HEK293 (cell line): ENCODE data around the gene AMIGO1.

Experiments used
- CTCF ChIA-PET: fragments of 350-600 bp; formaldehyde crosslinking; extraction: SDS; loops from one replicate; lab custom pipeline; 2021; ENCODE audit warnings: antibody characterized with exemption; lab: Yijun Ruan, JAX
- POLR2A ChIA-PET: fragments of 300-600 bp; formaldehyde crosslinking; extraction: SDS; loops from one replicate; lab custom pipeline; 2020; ENCODE audit warnings: antibody characterized with exemption, inconsistent platforms; lab: Yijun Ruan, JAX
- H3K27ac ChIP-seq: fragments of 200-500 bp; sonication (Bioruptor generic); 2 replicates; pipeline ENCODE4 v1.5.1; 2014; ENCODE audit warnings: low read depth, low read length, control low read depth, inconsistent platforms; ENCODE audit errors: extremely low read depth
- H3K36me3 ChIP-seq, 2 experiments: fragments of 200-500 bp in 1 of 2; sonication (Bioruptor generic) in 1 of 2; 1 replicate in 1 of 2; 2 replicates in 1 of 2; pipeline ENCODE4 v1.5.1; 2014 to 2017; ENCODE audit warnings: inconsistent platforms in 2 of 2, low read length in 2 of 2; ENCODE audit not compliant: control insufficient read depth in 2 of 2, insufficient read depth in 1 of 2
- H3K4me1 ChIP-seq: fragments of 200-500 bp; sonication (Bioruptor generic); 2 replicates; pipeline ENCODE4 v1.5.1; 2014; ENCODE audit warnings: mild to moderate bottlenecking, low read length, inconsistent platforms; ENCODE audit not compliant: control insufficient read depth, insufficient read depth
- H3K4me3 ChIP-seq: 2 replicates; pipeline ENCODE4 v1.5.1; 2011; ENCODE audit warnings: low read depth, mild to moderate bottlenecking, control low read depth, low read length, moderate library complexity
- H3K9me3 ChIP-seq: fragments of 200-500 bp; sonication (Bioruptor generic); 2 replicates; pipeline ENCODE4 v1.5.1; 2014; ENCODE audit warnings: low read depth, low read length, inconsistent platforms; ENCODE audit not compliant: control insufficient read depth, insufficient read depth
- GFI1B ChIP-seq: fragments of 450-650 bp; formaldehyde crosslinking; IDR thresholded peaks from 2 replicates; pipeline ENCODE4 v1.5.1; 2016; ENCODE audit warnings: missing biosample characterization, missing genetic modification characterization
- HOXC10 ChIP-seq: sonication (generic); formaldehyde crosslinking; IDR thresholded peaks from 2 replicates; pipeline ENCODE4 v1.8.1; 2023; ENCODE audit warnings: mild to moderate bottlenecking, missing genetic modification reagents
- ZNF23 ChIP-seq: fragments of 450-650 bp; formaldehyde crosslinking; IDR thresholded peaks from 2 replicates; pipeline ENCODE4 v1.5.1; 2016; ENCODE audit warnings: missing biosample characterization, missing genetic modification characterization, borderline replicate concordance
- ZNF24 ChIP-seq: fragments of 450-650 bp; formaldehyde crosslinking; IDR thresholded peaks from 2 replicates; pipeline ENCODE4 v1.5.1; 2016; ENCODE audit warnings: missing biosample characterization, missing genetic modification characterization
- ZNF266 ChIP-seq: fragments of 450-650 bp; formaldehyde crosslinking; IDR thresholded peaks from 2 replicates; pipeline ENCODE4 v1.5.1; 2016; ENCODE audit warnings: missing biosample characterization, missing genetic modification characterization, low read depth
- ZNF324 ChIP-seq: fragments of 450-650 bp; formaldehyde crosslinking; IDR thresholded peaks from 2 replicates; pipeline ENCODE4 v1.5.1; 2016; ENCODE audit warnings: missing biosample characterization, missing genetic modification characterization
- ZNF423 ChIP-seq: fragments of 450-650 bp; formaldehyde crosslinking; IDR thresholded peaks from 2 replicates; pipeline ENCODE4 v1.5.1; 2016; ENCODE audit warnings: missing biosample characterization, missing genetic modification characterization
- ZNF501 ChIP-seq: fragments of 450-650 bp; formaldehyde crosslinking; IDR thresholded peaks from 2 replicates; pipeline ENCODE4 v1.5.1; 2016; ENCODE audit warnings: missing biosample characterization, missing genetic modification characterization
- ZNF548 ChIP-seq: fragments of 450-650 bp; formaldehyde crosslinking; IDR thresholded peaks from 2 replicates; pipeline ENCODE4 v1.5.1; 2016; ENCODE audit warnings: missing biosample characterization, missing genetic modification characterization
- ZNF610 ChIP-seq: fragments of 450-650 bp; formaldehyde crosslinking; IDR thresholded peaks from 2 replicates; pipeline ENCODE4 v1.5.1; 2016; ENCODE audit warnings: missing biosample characterization, missing genetic modification characterization, borderline replicate concordance
- ZSCAN30 ChIP-seq: fragments of 450-650 bp; IDR thresholded peaks from 2 replicates; pipeline ENCODE4 v1.5.1; 2018; ENCODE audit warnings: missing biosample characterization, mild to moderate bottlenecking, missing genetic modification characterization, moderate library complexity
- TF ChIP-seq, protein P1 (sequence below): fragments of 450-650 bp; formaldehyde crosslinking; IDR thresholded peaks from 2 replicates; pipeline ENCODE4 v1.5.1; 2016; ENCODE audit warnings: missing biosample characterization, missing genetic modification characterization
- TF ChIP-seq, protein P2 (sequence below): fragments of 450-650 bp; IDR thresholded peaks from 2 replicates; pipeline ENCODE4 v1.5.1; 2018; ENCODE audit warnings: missing biosample characterization, missing genetic modification characterization
- TF ChIP-seq, protein P3 (sequence below): fragments of 450-650 bp; formaldehyde crosslinking; IDR thresholded peaks from 2 replicates; pipeline ENCODE4 v1.5.1; 2016; ENCODE audit warnings: missing biosample characterization, missing genetic modification characterization, borderline replicate concordance
- TF ChIP-seq, protein P4 (sequence below): fragments of 450-650 bp; formaldehyde crosslinking; IDR thresholded peaks from 2 replicates; pipeline ENCODE4 v1.5.1; 2016; ENCODE audit warnings: missing biosample characterization, missing genetic modification characterization
- TF ChIP-seq, protein P5 (sequence below): fragments of 450-650 bp; formaldehyde crosslinking; IDR thresholded peaks from 2 replicates; pipeline ENCODE4 v1.5.1; 2017; ENCODE audit warnings: missing biosample characterization, missing genetic modification characterization
- TF ChIP-seq, protein P6 (sequence below): fragments of 450-650 bp; formaldehyde crosslinking; IDR thresholded peaks from 2 replicates; pipeline ENCODE4 v1.5.1; 2016; ENCODE audit warnings: missing biosample characterization, missing genetic modification characterization, borderline replicate concordance
- TF ChIP-seq, protein P7 (sequence below): fragments of 450-650 bp; formaldehyde crosslinking; IDR thresholded peaks from 2 replicates; pipeline ENCODE4 v1.5.1; 2016; ENCODE audit warnings: missing biosample characterization, missing genetic modification characterization

Gene AMIGO1

DNA sequence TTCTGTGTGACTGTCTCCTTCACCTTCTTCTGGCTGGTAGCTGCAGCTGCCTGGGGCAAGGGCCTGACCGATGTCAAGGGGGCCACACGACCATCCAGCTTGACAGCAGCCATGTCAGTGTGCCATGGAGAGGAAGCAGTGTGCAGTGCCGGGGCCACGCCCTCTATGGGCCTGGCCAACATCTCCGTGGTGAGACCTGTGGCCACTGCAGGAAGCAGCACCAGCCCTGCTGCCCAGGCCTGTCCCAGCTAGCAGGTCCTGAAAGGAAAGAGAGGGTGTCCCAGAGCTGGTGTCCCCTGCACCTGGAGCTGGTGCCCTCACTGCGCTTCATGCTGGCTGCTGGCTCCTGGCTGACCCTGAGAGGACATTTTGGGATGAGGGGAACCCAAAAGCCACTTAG, 31.7 kb downstream of the AMIGO1 start:
- H3K4me3 ChIP-seq = no peak overlapping the region
- POLR2A ChIA-PET = no interaction called here
- no peak overlapping the region for H3K27ac ChIP-seq
- CTCF ChIA-PET = interaction anchor here (0.6 to 2.1 kb wide), 2 partner anchors 9 to 238 kb away, joined by 3 to 5 read pairs; no protein-coding TSS in a partner anchor
- TF ChIP-seq, protein P1, sequence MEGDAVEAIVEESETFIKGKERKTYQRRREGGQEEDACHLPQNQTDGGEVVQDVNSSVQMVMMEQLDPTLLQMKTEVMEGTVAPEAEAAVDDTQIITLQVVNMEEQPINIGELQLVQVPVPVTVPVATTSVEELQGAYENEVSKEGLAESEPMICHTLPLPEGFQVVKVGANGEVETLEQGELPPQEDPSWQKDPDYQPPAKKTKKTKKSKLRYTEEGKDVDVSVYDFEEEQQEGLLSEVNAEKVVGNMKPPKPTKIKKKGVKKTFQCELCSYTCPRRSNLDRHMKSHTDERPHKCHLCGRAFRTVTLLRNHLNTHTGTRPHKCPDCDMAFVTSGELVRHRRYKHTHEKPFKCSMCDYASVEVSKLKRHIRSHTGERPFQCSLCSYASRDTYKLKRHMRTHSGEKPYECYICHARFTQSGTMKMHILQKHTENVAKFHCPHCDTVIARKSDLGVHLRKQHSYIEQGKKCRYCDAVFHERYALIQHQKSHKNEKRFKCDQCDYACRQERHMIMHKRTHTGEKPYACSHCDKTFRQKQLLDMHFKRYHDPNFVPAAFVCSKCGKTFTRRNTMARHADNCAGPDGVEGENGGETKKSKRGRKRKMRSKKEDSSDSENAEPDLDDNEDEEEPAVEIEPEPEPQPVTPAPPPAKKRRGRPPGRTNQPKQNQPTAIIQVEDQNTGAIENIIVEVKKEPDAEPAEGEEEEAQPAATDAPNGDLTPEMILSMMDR = no peak
- TF ChIP-seq ZSCAN30 (tag by site-specific recombination) (no peak), ZNF423 (tag by site-specific recombination) (no peak), HOXC10 (CRISPR knock-in tag) (no peak), ZNF324 (tag by site-specific recombination) (no peak), GFI1B (tag by site-specific recombination) (no peak), ZNF23 (tag by site-specific recombination) (no peak), ZNF266 (tag by site-specific recombination) (no peak), ZNF548 (no peak)
- TF ChIP-seq, protein P2, sequence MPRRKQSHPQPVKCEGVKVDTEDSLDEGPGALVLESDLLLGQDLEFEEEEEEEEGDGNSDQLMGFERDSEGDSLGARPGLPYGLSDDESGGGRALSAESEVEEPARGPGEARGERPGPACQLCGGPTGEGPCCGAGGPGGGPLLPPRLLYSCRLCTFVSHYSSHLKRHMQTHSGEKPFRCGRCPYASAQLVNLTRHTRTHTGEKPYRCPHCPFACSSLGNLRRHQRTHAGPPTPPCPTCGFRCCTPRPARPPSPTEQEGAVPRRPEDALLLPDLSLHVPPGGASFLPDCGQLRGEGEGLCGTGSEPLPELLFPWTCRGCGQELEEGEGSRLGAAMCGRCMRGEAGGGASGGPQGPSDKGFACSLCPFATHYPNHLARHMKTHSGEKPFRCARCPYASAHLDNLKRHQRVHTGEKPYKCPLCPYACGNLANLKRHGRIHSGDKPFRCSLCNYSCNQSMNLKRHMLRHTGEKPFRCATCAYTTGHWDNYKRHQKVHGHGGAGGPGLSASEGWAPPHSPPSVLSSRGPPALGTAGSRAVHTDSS (tag by site-specific recombination) = no peak
- TF ChIP-seq, protein P3, sequence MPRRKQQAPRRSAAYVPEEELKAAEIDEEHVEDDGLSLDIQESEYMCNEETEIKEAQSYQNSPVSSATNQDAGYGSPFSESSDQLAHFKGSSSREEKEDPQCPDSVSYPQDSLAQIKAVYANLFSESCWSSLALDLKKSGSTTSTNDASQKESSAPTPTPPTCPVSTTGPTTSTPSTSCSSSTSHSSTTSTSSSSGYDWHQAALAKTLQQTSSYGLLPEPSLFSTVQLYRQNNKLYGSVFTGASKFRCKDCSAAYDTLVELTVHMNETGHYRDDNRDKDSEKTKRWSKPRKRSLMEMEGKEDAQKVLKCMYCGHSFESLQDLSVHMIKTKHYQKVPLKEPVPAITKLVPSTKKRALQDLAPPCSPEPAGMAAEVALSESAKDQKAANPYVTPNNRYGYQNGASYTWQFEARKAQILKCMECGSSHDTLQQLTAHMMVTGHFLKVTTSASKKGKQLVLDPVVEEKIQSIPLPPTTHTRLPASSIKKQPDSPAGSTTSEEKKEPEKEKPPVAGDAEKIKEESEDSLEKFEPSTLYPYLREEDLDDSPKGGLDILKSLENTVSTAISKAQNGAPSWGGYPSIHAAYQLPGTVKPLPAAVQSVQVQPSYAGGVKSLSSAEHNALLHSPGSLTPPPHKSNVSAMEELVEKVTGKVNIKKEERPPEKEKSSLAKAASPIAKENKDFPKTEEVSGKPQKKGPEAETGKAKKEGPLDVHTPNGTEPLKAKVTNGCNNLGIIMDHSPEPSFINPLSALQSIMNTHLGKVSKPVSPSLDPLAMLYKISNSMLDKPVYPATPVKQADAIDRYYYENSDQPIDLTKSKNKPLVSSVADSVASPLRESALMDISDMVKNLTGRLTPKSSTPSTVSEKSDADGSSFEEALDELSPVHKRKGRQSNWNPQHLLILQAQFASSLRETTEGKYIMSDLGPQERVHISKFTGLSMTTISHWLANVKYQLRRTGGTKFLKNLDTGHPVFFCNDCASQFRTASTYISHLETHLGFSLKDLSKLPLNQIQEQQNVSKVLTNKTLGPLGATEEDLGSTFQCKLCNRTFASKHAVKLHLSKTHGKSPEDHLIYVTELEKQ (tag by site-specific recombination) = no peak
- TF ChIP-seq, protein P4, sequence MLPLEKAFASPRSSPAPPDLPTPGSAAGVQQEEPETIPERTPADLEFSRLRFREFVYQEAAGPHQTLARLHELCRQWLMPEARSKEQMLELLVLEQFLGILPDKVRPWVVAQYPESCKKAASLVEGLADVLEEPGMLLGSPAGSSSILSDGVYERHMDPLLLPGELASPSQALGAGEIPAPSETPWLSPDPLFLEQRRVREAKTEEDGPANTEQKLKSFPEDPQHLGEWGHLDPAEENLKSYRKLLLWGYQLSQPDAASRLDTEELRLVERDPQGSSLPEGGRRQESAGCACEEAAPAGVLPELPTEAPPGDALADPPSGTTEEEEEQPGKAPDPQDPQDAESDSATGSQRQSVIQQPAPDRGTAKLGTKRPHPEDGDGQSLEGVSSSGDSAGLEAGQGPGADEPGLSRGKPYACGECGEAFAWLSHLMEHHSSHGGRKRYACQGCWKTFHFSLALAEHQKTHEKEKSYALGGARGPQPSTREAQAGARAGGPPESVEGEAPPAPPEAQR = no peak
- H3K36me3 ChIP-seq = no peaks in the 10 kb centered on the region
- H3K4me1 ChIP-seq = no peaks in the 10 kb centered on the region
- no peaks in the 10 kb centered on the region for H3K9me3 ChIP-seq

DNA sequence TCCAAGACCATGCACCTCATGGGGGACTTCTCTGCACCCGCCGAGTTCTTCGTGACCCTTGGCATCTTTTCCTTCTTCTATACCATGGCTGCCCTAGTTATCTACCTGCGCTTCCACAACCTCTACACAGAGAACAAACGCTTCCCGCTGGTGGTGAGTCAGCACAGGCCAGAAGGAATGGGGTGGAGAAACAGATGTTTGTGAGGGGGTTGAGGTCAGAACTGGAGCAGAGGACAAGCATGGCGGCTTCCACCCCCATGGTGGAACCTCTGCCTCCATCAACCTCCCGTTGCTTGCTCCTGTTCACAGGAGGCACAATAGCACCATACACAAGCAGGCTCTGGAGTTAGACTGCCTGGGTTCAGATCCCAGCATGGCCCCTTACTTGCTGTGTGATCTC, 32.7 kb downstream of the AMIGO1 start:
- Histone ChIP-seq H3K27ac (no peak overlapping the region), H3K4me1 (no peaks in the 10 kb centered on the region), H3K9me3 (no peaks in the 10 kb centered on the region), H3K4me3 (no peak overlapping the region), H3K36me3 (no peaks in the 10 kb centered on the region)
- ChIA-PET POLR2A (no interaction called here), CTCF (no interaction called here)
- TF ChIP-seq, protein P5, sequence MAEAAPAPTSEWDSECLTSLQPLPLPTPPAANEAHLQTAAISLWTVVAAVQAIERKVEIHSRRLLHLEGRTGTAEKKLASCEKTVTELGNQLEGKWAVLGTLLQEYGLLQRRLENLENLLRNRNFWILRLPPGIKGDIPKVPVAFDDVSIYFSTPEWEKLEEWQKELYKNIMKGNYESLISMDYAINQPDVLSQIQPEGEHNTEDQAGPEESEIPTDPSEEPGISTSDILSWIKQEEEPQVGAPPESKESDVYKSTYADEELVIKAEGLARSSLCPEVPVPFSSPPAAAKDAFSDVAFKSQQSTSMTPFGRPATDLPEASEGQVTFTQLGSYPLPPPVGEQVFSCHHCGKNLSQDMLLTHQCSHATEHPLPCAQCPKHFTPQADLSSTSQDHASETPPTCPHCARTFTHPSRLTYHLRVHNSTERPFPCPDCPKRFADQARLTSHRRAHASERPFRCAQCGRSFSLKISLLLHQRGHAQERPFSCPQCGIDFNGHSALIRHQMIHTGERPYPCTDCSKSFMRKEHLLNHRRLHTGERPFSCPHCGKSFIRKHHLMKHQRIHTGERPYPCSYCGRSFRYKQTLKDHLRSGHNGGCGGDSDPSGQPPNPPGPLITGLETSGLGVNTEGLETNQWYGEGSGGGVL (tag by site-specific recombination) = no peak
- TF ChIP-seq ZNF501 (tag by site-specific recombination) (no peak), ZNF610 (no peak), ZNF24 (tag by site-specific recombination) (no peak), ZNF423 (tag by site-specific recombination) (no peak)
- TF ChIP-seq, protein P6, sequence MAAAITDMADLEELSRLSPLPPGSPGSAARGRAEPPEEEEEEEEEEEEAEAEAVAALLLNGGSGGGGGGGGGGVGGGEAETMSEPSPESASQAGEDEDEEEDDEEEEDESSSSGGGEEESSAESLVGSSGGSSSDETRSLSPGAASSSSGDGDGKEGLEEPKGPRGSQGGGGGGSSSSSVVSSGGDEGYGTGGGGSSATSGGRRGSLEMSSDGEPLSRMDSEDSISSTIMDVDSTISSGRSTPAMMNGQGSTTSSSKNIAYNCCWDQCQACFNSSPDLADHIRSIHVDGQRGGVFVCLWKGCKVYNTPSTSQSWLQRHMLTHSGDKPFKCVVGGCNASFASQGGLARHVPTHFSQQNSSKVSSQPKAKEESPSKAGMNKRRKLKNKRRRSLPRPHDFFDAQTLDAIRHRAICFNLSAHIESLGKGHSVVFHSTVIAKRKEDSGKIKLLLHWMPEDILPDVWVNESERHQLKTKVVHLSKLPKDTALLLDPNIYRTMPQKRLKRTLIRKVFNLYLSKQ (tag by site-specific recombination) = no peak
- TF ChIP-seq, protein P7, sequence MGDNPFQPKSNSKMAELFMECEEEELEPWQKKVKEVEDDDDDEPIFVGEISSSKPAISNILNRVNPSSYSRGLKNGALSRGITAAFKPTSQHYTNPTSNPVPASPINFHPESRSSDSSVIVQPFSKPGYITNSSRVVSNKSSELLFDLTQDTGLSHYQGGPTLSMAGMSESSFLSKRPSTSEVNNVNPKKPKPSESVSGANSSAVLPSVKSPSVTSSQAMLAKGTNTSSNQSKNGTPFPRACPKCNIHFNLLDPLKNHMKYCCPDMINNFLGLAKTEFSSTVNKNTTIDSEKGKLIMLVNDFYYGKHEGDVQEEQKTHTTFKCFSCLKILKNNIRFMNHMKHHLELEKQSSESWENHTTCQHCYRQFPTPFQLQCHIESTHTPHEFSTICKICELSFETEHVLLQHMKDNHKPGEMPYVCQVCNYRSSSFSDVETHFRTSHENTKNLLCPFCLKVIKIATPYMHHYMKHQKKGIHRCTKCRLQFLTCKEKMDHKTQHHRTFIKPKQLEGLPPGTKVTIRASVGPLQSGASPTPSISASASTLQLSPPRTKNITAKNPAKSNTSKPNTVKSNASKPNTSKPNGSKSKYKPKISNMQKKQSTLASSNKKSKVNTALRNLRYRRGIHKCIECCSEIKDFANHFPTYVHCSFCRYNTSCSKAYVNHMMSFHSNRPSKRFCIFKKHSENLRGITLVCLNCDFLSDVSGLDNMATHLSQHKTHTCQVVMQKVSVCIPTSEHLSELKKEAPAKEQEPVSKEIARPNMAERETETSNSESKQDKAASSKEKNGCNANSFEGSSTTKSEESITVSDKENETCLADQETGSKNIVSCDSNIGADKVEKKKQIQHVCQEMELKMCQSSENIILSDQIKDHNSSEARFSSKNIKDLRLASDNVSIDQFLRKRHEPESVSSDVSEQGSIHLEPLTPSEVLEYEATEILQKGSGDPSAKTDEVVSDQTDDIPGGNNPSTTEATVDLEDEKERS = no peak
